GM12875 (cell line): ENCODE data around the gene UNC93B1.
A peak's percentile ranks its signal among the peaks of the same experiment; 100 is the strongest.

Experiments
- H3K4me3 ChIP-seq: one replicate; pipeline ENCODE4 v1.5.1; 2011; ENCODE audit warnings: low read depth, low read length, control low read depth
- CTCF ChIP-seq: IDR thresholded peaks from 2 replicates; pipeline ENCODE4 v1.5.1; 2011; ENCODE audit warnings: low read depth, mild to moderate bottlenecking, control low read depth, inconsistent platforms, low read length, moderate library complexity, borderline replicate concordance; ENCODE audit not compliant: insufficient read depth

Gene UNC93B1

GRCh38 chr11:68043349-68044144 lies 39.6 kb upstream of the UNC93B1 start:
- TF ChIP-seq CTCF = no peak
- H3K4me3 ChIP-seq = no peak overlapping the region

- no peak for TF ChIP-seq CTCF
Observed at GRCh38 chr11:68043029-68043348, 39.1 kb upstream of the UNC93B1 start.

GRCh38 chr11:68042219-68043028 lies 38.5 kb upstream of the UNC93B1 start:
- TF ChIP-seq CTCF = no peak
- no peak overlapping the region for H3K4me3 ChIP-seq

More at GRCh38 chr11:68043029-68043348, 39.1 kb upstream of the UNC93B1 start:
- H3K4me3 ChIP-seq = no peak overlapping the region

GRCh38 chr11:68041617-68042218 lies 37.8 kb upstream of the UNC93B1 start:
- no peak for TF ChIP-seq CTCF

GRCh38 chr11:68040957-68041591 lies 37.2 kb upstream of the UNC93B1 start:
- H3K4me3 ChIP-seq = peak overlapping the region; percentile 92
- no peak for TF ChIP-seq CTCF

More at GRCh38 chr11:68041617-68042218, 37.8 kb upstream of the UNC93B1 start:
- no peak overlapping the region for H3K4me3 ChIP-seq

GRCh38 chr11:68040101-68040956 lies 36.4 kb upstream of the UNC93B1 start:
- TF ChIP-seq CTCF = no peak
- H3K4me3 ChIP-seq = peak overlapping the region; percentile 92
